Liver (tissue), 9 donors: Measurements from ENCODE around the gene ERAP2. TPM values are rescaled to one million over a fixed set of nuclear protein-coding genes. Genes with fewer than 3 reads are reported as not detected.

Experiments used
- DNase-seq: peaks from one replicate; pipeline ENCODE4 v3.0.0-alpha.2; 2017; ENCODE audit warnings: low spot score
- H3K27ac ChIP-seq, 2 donors: one replicate each; pipeline ENCODE4 v1.7.0; 2013; ENCODE audit warnings: inconsistent platforms in 2 of 2, low read length in 2 of 2, control low read depth in 1 of 2, low read depth in 1 of 2, mild to moderate bottlenecking in 1 of 2
- H3K27me3 ChIP-seq, 4 donors: one replicate each; pipeline versions ENCODE4 v1.6.1 to v1.7.0; 2013; ENCODE audit warnings: low read length in 3 of 4, inconsistent platforms in 1 of 4, mild to moderate bottlenecking in 1 of 4, moderate library complexity in 1 of 4; ENCODE audit not compliant: control insufficient read depth in 4 of 4, insufficient read depth in 4 of 4
- H3K36me3 ChIP-seq, 4 donors: one replicate each; pipeline versions ENCODE4 v1.6.1 to v1.7.0; 2013; ENCODE audit warnings: low read length in 3 of 4, mild to moderate bottlenecking in 3 of 4, low read depth in 1 of 4, moderate library complexity in 1 of 4; ENCODE audit not compliant: control insufficient read depth in 4 of 4, insufficient read depth in 3 of 4
- H3K4me1 ChIP-seq, 4 donors: one replicate each; pipeline versions ENCODE4 v1.6.1 to v1.7.0; 2013; ENCODE audit warnings: low read length in 3 of 4, mild to moderate bottlenecking in 3 of 4, moderate library complexity in 1 of 4; ENCODE audit not compliant: control insufficient read depth in 4 of 4, insufficient read depth in 4 of 4
- H3K4me3 ChIP-seq, 3 donors: one replicate each; pipeline versions ENCODE4 v1.6.1 to v1.7.0; 2013; ENCODE audit warnings: low read length in 3 of 3, control low read depth in 1 of 3, low read depth in 1 of 3, mild to moderate bottlenecking in 1 of 3
- H3K9ac ChIP-seq, 2 donors: one replicate each; pipeline ENCODE4 v1.7.0; 2013; ENCODE audit warnings: low read length in 2 of 2, mild to moderate bottlenecking in 2 of 2, moderate library complexity in 2 of 2, control low read depth in 1 of 2, low read depth in 1 of 2
- H3K9me3 ChIP-seq, 4 donors: one replicate each; pipeline versions ENCODE4 v1.6.1 to v1.7.0; 2013; ENCODE audit warnings: low read length in 3 of 4; ENCODE audit not compliant: control insufficient read depth in 4 of 4
- EGR1 ChIP-seq, 2 donors: IDR thresholded peaks; 2 replicates each; pipeline ENCODE4 v1.6.1; 2016 to 2018; ENCODE audit warnings: antibody characterized with exemption in 2 of 2, low read depth in 2 of 2
- FOXA1 ChIP-seq: IDR thresholded peaks from 2 replicates; pipeline ENCODE4 v1.6.1; 2016; ENCODE audit warnings: antibody characterized with exemption
- FOXA2 ChIP-seq: IDR thresholded peaks from 2 replicates; pipeline ENCODE4 v1.6.1; 2016; ENCODE audit warnings: antibody characterized with exemption
- GABPA ChIP-seq, 2 donors: IDR thresholded peaks in 1 of 2; conservative IDR thresholded peaks in 1 of 2; 2 replicates each; pipeline ENCODE4 v1.6.1; 2016; ENCODE audit warnings: antibody characterized with exemption in 2 of 2, mild to moderate bottlenecking in 1 of 2, moderate library complexity in 1 of 2
- HNF4A ChIP-seq, 2 donors: conservative IDR thresholded peaks; 2 replicates each; pipeline ENCODE4 v1.6.1; 2016; ENCODE audit warnings: antibody characterized with exemption in 2 of 2, mild to moderate bottlenecking in 2 of 2
- HNF4G ChIP-seq: IDR thresholded peaks from 2 replicates; pipeline ENCODE4 v1.6.1; 2016; ENCODE audit warnings: antibody characterized with exemption
- JUND ChIP-seq, 2 donors: IDR thresholded peaks; 2 replicates each; pipeline ENCODE4 v1.6.1; 2016; ENCODE audit warnings: antibody characterized with exemption in 2 of 2
- MAX ChIP-seq: IDR thresholded peaks from 2 replicates; pipeline ENCODE4 v1.6.1; 2016; ENCODE audit warnings: antibody characterized with exemption
- NR2F2 ChIP-seq: IDR thresholded peaks from 2 replicates; pipeline ENCODE4 v1.6.1; 2016; ENCODE audit warnings: antibody characterized with exemption
- RAD21 ChIP-seq, 2 donors: IDR thresholded peaks; 2 replicates each; pipeline ENCODE4 v1.6.1; 2016; ENCODE audit warnings: antibody characterized with exemption in 2 of 2, mild to moderate bottlenecking in 2 of 2
- RXRA ChIP-seq, 2 donors: IDR thresholded peaks; 2 replicates each; pipeline ENCODE4 v1.6.1; 2017 to 2018; ENCODE audit warnings: antibody characterized with exemption in 2 of 2, mild to moderate bottlenecking in 1 of 2
- SP1 ChIP-seq: IDR thresholded peaks from 2 replicates; pipeline ENCODE4 v1.6.1; 2018; ENCODE audit warnings: antibody characterized with exemption, mild to moderate bottlenecking
- TAF1 ChIP-seq: conservative IDR thresholded peaks from 2 replicates; pipeline ENCODE4 v1.6.1; 2016; ENCODE audit warnings: antibody characterized with exemption, mild to moderate bottlenecking
- YY1 ChIP-seq: IDR thresholded peaks from 2 replicates; pipeline ENCODE4 v1.6.1; 2016; ENCODE audit warnings: antibody characterized with exemption, mild to moderate bottlenecking
- ZBTB33 ChIP-seq: IDR thresholded peaks from 2 replicates; pipeline ENCODE4 v1.6.1; 2016; ENCODE audit warnings: antibody characterized with exemption
- WGBS: extraction: QIAGEN DNeasy Blood & Tissue Kit; methylation state at CpG from one replicate; pipeline ENCODE4 v1.1.7; 2013; 5-methylcytosine and 5-hydroxymethylcytosine counted together
- polyA plus RNA-seq, 2 donors: library from polyadenylated mRNA; stranded (reverse) in 1 of 2; unstranded in 1 of 2; fragments of 200-250 nt in 1 of 2; fragments of >200 nt in 1 of 2; fragmentation: Nextera tagmentation in 1 of 2; extraction: Ambion mirVana in 1 of 2; gene quantifications; one replicate each; pipeline versions ENCODE4 v1.2.1 to v1.2.3, GENCODE V29; 2013 to 2015
- total RNA-seq, 2 donors: library from RNA; depleted of rRNA; stranded (reverse); fragments of >200 nt; gene quantifications; one replicate each; pipeline ENCODE4 v1.2.3, GENCODE V29; 2014
- TF ChIP-seq, protein P1 (sequence below): IDR thresholded peaks from 2 replicates; pipeline ENCODE4 v1.6.1; 2016; ENCODE audit warnings: antibody characterized with exemption, mild to moderate bottlenecking
- TF ChIP-seq, protein P2 (sequence below): fragments of 150-350 bp; IDR thresholded peaks from 2 replicates; pipeline ENCODE4 v1.5.1; 2017; ENCODE audit warnings: improper control_type of control experiment, low read depth, low read length; ENCODE audit not compliant: missing input control
- donor health status: healthy.
- donor health status: healthy.
- donor health status: healthy.
- donor health status: healthy.
- donor health status: healthy.

The ERAP2 gene
- total and polyA plus RNA-seq, 4 donors: 1.8 to 15.5 (median 10.7) TPM

DNA sequence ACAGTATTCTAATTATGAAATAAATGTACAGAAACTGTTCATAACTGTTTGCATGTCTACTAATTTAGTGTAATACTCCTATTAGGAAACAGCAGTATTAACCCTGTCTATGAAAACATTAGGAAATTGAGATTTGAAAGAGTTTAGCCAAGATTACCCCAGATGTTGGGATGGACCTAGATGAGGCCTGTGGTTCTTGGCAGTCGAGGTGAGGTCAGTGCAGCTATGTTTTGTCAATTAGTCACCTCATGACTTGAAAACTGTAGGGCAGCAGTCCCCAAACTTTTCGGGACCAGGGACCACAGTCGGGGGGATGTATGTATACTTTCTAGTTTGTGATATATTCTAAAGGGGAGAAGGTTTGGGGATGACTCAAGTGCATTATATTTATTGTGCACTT lies 64.3 kb downstream of the ERAP2 start (continued):
- TF ChIP-seq HNF4G: no peak

DNA sequence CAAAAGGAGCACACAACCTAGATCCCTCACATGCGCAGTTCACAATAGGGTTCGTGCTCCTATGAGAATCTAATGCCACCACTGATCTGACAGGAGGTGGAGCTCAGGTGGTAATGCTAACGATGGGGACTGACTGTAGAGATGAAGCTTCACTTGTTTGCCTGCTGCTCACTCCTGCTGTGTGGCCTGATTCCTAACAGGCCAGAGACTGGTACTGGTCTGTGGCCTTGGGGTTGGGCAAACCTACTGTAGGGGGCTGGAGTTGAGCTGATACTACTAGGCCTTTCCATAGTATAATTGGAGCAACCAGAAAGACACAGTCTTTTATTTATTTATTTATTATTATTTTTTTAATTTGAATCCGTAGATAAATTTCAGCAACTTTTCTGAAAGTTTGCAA lies 64.8 kb downstream of the ERAP2 start:
- Histone ChIP-seq H3K4me3 (no peak overlapping the region), H3K27me3 (no peaks in the 10 kb centered on the region), H3K36me3 (peaks cover 0 to 3% (median 0%) of the 10 kb centered on the region in 4 donors), H3K27ac (no peak overlapping the region), H3K4me1 (peaks cover 3 to 17% (median 9%) of the 10 kb centered on the region in 4 donors), H3K9ac (no peak overlapping the region), H3K9me3 (no peaks in the 10 kb centered on the region)
- 89% methylated on average over 4 of the region's 4 CpGs for WGBS
- TF ChIP-seq GABPA (IDR thresholded peaks at IDR 0.05 in 1 of 2, conservative IDR thresholded peaks at IDR 0.05 in 1 of 2) (no peak), EGR1 (IDR thresholded peaks at IDR 0.05; ENCODE audit: low read depth in 2 of 2) (no peak), RXRA (IDR thresholded peaks at IDR 0.05) (no peak), YY1 (no peak), RAD21 (IDR thresholded peaks at IDR 0.05) (no peak), HNF4A (conservative IDR thresholded peaks at IDR 0.05) (no peak), SP1 (no peak), NR2F2 (no peak), MAX (no peak)
- no peak for DNase-seq

GRCh38 chr5:96942078-96942477 lies 65.8 kb downstream of the ERAP2 start:
- Histone ChIP-seq H3K27ac (no peak overlapping the region), H3K36me3 (peaks cover 0 to 3% (median 0%) of the 10 kb centered on the region in 4 donors), H3K9me3 (no peaks in the 10 kb centered on the region), H3K4me3 (no peak overlapping the region), H3K27me3 (no peaks in the 10 kb centered on the region), H3K9ac (no peak overlapping the region), H3K4me1 (peaks cover 4 to 12% (median 6%) of the 10 kb centered on the region in 4 donors)
- TF ChIP-seq HNF4A (conservative IDR thresholded peaks at IDR 0.05): no peak
- TF ChIP-seq HNF4G: no peak
- TF ChIP-seq, protein P1, sequence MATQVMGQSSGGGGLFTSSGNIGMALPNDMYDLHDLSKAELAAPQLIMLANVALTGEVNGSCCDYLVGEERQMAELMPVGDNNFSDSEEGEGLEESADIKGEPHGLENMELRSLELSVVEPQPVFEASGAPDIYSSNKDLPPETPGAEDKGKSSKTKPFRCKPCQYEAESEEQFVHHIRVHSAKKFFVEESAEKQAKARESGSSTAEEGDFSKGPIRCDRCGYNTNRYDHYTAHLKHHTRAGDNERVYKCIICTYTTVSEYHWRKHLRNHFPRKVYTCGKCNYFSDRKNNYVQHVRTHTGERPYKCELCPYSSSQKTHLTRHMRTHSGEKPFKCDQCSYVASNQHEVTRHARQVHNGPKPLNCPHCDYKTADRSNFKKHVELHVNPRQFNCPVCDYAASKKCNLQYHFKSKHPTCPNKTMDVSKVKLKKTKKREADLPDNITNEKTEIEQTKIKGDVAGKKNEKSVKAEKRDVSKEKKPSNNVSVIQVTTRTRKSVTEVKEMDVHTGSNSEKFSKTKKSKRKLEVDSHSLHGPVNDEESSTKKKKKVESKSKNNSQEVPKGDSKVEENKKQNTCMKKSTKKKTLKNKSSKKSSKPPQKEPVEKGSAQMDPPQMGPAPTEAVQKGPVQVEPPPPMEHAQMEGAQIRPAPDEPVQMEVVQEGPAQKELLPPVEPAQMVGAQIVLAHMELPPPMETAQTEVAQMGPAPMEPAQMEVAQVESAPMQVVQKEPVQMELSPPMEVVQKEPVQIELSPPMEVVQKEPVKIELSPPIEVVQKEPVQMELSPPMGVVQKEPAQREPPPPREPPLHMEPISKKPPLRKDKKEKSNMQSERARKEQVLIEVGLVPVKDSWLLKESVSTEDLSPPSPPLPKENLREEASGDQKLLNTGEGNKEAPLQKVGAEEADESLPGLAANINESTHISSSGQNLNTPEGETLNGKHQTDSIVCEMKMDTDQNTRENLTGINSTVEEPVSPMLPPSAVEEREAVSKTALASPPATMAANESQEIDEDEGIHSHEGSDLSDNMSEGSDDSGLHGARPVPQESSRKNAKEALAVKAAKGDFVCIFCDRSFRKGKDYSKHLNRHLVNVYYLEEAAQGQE: no peak
- TF ChIP-seq RAD21 (IDR thresholded peaks at IDR 0.05): no peak
- TF ChIP-seq EGR1 (IDR thresholded peaks at IDR 0.05; ENCODE audit: low read depth in 2 of 2): no peak
- 97% methylated on average over 9 of the region's 9 CpGs for WGBS
- no peak for DNase-seq

DNA sequence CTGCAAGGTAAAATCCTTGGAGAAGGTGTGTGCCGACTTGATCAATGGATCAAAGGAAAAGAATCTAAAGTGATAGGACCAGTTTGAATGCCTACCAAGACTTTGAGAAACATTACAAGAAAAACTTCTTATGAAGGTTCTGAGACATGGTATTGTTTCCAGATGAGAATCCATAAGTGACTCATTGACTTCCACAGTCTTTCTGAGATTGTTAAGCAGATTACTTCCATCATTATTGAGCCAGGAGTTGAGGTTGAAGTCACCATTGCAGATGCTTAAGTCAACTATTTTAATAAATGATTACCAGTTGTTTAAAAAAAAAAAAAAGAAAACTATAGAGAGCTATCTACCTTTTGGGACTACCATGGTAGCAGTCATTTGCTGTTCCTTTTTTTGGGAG lies 66.6 kb downstream of the ERAP2 start:
- Histone ChIP-seq H3K27me3 (no peaks in the 10 kb centered on the region), H3K4me3 (no peak overlapping the region), H3K9me3 (no peaks in the 10 kb centered on the region), H3K9ac (no peak overlapping the region), H3K36me3 (peaks cover 0 to 3% (median 0%) of the 10 kb centered on the region in 4 donors), H3K4me1 (peaks cover 0 to 6% (median 2%) of the 10 kb centered on the region in 4 donors), H3K27ac (no peak overlapping the region)
- no peak for DNase-seq
- WGBS: 97% methylated on average over 1 of the region's 1 CpG
- no peak for TF ChIP-seq GABPA (IDR thresholded peaks at IDR 0.05 in 1 of 2, conservative IDR thresholded peaks at IDR 0.05 in 1 of 2)
- TF ChIP-seq, protein P2, sequence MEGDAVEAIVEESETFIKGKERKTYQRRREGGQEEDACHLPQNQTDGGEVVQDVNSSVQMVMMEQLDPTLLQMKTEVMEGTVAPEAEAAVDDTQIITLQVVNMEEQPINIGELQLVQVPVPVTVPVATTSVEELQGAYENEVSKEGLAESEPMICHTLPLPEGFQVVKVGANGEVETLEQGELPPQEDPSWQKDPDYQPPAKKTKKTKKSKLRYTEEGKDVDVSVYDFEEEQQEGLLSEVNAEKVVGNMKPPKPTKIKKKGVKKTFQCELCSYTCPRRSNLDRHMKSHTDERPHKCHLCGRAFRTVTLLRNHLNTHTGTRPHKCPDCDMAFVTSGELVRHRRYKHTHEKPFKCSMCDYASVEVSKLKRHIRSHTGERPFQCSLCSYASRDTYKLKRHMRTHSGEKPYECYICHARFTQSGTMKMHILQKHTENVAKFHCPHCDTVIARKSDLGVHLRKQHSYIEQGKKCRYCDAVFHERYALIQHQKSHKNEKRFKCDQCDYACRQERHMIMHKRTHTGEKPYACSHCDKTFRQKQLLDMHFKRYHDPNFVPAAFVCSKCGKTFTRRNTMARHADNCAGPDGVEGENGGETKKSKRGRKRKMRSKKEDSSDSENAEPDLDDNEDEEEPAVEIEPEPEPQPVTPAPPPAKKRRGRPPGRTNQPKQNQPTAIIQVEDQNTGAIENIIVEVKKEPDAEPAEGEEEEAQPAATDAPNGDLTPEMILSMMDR: no peak
- no peak for TF ChIP-seq MAX
- no peak for TF ChIP-seq ZBTB33
- no peak for TF ChIP-seq TAF1
- no peak for TF ChIP-seq JUND (IDR thresholded peaks at IDR 0.05)
- TF ChIP-seq YY1: no peak
- TF ChIP-seq FOXA1: no peak
- TF ChIP-seq HNF4A (conservative IDR thresholded peaks at IDR 0.05): no peak
- no peak for TF ChIP-seq HNF4G
- no peak for TF ChIP-seq FOXA2
- TF ChIP-seq RXRA (IDR thresholded peaks at IDR 0.05): no peak
- no peak for TF ChIP-seq RAD21 (IDR thresholded peaks at IDR 0.05)
- no peak for TF ChIP-seq NR2F2
